HG02798 (cell line): ENCODE measurements around the gene GTF3C1.

Experiments used
- ATAC-seq: cut with Tn5 transposase; IDR thresholded peaks from one replicate; pipeline ENCODE4 v1.9.1; 2021; ENCODE audit warnings: mild to moderate bottlenecking; ENCODE audit not compliant: unreplicated experiment, poor library complexity

The GTF3C1 gene

DNA sequence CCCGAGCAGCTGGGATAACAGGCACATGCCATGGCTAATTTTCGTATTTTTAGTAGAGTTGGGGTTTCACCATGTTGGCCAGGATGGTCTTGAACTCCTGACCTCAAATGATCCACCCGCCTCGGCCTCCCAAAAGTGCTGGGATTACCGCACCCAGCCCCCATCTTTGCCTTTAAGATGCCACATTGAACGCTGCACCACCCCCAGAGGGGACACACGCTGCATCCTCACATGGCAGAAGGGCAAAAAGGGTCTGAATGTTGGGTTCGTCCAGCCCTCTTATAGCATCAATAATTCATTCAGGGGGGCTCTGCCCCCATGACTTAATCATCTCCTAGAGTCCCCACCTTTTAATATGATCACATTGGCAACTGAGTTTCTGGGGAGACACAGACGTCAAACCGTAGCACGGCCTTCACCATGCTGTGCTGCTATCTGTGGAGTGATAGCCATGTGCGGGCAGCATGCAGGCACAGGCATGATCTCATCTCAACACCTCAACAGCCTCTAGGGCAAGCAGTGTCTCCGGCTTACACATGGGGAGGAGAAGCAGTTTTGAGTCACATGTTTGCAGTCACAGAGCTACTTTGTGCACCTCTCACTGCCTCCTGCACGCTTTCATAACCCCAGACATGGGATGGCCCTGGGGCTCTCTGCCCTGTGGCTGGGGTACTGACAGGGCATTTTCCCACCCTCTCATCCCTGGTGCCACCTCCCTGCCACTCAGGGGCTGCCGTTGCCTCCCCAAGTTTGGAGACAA is 117.8 kb downstream of the GTF3C1 start:
- ATAC-seq, result no peak

DNA sequence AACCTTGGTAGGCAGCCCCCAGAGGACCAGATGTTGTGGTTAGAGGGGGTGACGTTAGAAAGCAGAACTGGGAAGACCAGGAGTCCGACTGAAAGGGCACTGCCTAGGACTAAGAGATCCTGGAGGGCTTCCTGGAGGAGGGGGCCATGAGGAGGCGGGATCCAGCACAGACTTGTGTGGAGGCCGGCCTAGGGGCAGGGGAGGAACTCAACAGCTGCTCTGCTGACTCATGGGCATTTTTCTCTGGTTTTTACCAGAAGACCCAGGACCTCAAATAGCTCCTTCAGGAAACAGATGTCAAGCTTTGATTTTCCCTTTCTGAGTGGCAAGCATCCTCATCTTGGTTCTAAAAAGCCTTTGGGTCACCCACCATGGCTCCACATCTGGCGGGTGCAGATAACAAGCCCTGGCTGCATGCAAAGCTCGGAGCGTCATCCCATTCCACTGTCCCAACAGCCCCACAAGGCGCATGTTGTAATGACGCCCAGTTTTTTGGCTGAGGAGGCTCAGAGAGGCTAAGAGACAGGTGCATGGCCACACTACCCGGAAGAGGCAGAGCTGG is 118.7 kb downstream of the GTF3C1 start:
- no peak for ATAC-seq

DNA sequence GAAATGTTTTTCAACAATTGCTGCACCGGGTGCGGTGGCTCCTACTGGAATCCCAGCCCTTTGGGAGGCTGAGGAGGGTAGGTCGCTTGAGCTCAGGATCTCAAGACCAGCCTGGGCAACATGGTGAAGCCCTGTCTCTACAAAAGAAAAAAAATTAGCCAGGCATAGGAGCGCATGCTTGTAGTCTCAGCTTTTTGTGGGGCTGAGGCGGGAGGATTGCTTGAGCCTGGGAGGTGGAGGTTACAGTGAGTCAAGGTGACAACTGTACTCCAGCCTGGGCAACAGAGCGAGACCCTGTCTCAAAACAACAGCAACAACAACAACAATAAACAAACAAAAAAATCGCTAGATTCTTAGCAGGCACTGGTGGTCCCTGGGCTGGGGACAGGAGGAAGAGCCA is 119.2 kb downstream of the GTF3C1 start:
- no peak for ATAC-seq

DNA sequence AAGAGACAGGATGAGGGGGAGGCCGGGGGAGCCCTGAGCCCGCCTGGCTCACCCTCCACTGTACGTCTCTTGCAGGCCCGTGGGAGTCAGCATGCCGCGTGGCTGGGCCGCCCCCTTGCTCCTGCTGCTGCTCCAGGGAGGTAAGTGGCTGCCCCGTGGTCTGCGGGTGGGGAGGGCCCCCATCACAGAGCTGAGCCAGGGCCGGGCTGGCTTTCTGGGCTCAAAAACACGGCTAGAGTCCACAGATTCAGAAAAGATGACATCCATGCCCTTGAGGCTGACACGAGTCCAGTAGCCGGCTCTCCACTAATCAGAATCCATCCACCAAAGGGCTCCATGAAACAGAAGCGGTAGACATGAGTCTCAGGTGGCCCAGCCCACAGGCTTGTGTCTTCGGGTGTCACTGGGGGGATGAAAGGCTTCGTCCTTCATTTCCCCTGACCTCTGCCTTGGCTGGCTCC is 119.7 kb downstream of the GTF3C1 start:
- ATAC-seq, result no peak

GRCh38 chr16:27429330-27429871 is 120.3 kb downstream of the GTF3C1 start:
- no peak for ATAC-seq

GRCh38 chr16:27428026-27428785 is 121.5 kb downstream of the GTF3C1 start:
- no peak for ATAC-seq

DNA sequence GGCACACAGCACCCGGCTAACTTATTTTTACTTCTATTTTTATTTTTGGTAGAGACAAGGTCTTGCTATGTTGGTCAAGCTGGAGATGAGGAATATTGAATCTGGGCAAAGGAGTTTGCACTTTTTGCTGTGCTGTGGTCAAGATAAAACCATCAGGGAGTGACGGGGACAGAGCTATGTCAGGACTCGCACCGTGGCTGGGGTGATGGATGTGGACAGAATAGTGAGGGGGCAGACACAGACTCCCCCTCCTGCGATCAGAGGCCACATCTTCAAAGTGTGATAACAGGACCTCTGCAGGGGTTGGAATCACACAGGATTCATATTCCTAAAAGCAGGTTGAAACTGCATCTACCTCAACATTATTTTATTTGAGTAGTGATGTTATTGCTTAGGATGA is 122.2 kb downstream of the GTF3C1 start:
- ATAC-seq, result no peak

GRCh38 chr16:27426423-27427408 is 123.0 kb downstream of the GTF3C1 start:
- peak; percentile 87 for ATAC-seq

- no peak for ATAC-seq
These were observed 123.8 kb downstream of the GTF3C1 start for GRCh38 chr16:27425961-27426360.

- no peak for ATAC-seq
These were observed 124.8 kb downstream of the GTF3C1 start for GRCh38 chr16:27424772-27425498.

- ATAC-seq, result no peak
These were observed 127.6 kb downstream of the GTF3C1 start for GRCh38 chr16:27421961-27422740.

- no peak for ATAC-seq
These were observed 132.6 kb downstream of the GTF3C1 start for GRCh38 chr16:27417047-27417671.

DNA sequence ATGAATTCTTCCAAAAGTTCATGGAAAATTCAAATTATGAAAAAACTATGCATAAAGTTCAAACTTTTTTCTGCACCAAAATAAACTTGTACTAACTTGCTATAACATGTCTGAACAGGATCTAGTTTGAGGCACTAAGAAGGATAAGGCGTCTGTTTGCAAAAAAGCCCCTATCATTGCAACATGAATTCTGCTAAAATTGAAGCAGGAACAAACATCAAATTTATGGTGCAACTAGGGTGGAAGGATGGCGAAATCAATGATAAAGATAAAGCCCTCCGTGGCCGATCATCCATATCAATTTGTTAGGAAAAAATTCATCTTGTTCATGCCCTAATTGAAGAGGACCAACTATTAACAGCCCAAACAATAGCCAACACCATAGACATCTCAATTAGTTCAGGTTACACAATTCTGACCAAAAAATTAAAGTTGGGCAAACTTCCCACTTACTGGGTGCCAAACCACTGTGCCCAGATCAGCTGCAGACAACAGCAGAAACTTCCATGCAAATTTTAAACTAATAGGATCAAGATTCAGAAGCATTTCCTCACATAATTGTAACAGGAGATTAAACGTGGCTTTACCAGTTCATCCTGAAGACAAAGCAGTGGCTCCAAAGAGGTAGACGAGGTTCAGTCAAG is 134.8 kb downstream of the GTF3C1 start:
- ATAC-seq, result no peak

GRCh38 chr16:27413956-27414355 is 135.8 kb downstream of the GTF3C1 start:
- ATAC-seq, result no peak

- ATAC-seq, result no peak
These were observed 139.0 kb downstream of the GTF3C1 start for GRCh38 chr16:27410761-27411160.
